ENCODE measurements around the gene CORO1A.
"Not testable (repeated sequence)": the region's sequence is repeated elsewhere in the genome, so short reads cannot be mapped to it uniquely, and the experiment has no call there.

Gene CORO1A

DNA sequence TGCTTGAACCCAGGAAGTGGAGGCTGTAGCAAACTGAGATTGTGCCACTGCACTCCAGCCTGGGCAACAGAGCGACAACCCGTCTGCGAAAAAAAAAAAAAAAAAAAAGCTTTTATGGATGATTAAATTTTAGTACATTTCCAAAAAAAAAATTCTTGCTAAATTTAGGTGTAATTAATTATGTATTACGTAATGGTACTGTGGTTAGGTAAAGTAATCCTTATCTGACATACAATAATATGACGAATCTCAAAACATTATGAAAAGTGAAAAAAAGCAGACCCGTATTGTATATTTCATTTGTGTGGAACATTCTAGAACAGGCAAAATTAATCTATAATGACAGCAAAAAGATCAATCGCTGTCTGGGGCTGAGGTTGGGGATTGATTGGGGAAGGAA lies 10.3 kb upstream of the CORO1A start:
- no peak for DNase-seq

DNA sequence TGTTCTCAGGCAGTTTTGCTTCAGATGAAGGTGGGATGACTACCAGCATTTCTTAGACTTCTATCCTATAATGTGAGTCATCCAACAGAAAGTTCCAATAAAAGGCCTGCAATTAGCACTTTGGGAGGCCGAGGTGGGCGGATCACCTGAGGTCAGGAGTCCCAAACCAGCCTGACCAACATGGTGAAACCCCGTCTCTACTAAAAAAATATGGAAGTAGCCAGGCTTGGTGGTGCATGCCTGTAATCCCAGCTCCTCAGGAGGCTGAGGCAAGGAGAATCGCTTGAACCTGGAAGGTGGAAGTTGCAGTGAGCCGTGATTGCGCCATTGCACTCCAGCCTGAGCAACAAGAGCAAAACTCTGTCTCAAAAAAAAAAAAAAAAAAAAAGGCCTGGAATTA lies 6.5 kb upstream of the CORO1A start:
- DNase-seq = not testable (repeated sequence)

DNA sequence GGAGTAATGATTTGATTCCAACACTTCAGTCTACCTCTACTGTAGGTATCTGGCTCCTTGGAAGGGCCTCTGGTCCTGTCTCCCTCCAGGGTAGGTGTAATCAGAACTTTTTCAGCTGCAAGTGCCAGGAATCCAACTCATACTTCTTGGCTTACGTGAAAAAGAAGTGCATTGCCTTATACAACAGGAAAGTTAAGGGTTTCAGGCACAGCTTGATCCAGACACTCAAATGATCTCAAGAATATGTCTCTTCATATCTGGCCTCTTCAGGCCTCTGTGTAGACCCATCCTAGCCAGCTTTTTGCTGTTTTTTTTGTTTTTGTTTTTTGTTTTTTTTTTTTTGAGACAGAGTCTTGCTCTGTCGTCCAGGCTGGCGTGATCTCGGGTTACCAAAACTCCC lies 4.2 kb upstream of the CORO1A start:
- no peak for DNase-seq

GRCh38 chr16:30179931-30180330 lies 3.5 kb upstream of the CORO1A start:
- DNase-seq = no peak

DNA sequence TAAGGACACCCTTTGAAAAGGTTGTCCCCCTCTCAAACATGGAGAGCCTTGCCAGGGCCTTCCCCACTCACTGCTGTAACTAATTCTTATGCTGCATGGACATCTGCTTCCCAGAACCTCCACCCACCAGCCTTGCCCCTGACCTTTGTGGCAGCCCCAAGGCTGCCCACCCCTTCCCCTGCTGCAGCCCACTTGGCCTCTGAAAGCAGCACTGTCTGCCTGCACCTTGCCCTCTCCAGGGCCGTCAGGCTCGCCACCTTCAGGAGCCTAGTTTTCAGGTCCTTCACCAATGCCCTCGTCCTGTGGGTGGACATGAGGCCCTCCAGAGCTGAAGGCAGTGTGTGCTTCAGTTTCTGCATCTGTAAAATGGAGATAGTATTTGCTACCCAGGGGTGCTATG lies 2.7 kb upstream of the CORO1A start:
- no peak for DNase-seq

- DNase-seq = no peak
Measured at GRCh38 chr16:30184096-30184890, 891 bp downstream of the CORO1A start.

GRCh38 chr16:30184891-30185682 lies 1.7 kb downstream of the CORO1A start:
- DNase-seq = no peak

- no peak for DNase-seq
Measured at GRCh38 chr16:30185683-30186421, 2.5 kb downstream of the CORO1A start.

DNA sequence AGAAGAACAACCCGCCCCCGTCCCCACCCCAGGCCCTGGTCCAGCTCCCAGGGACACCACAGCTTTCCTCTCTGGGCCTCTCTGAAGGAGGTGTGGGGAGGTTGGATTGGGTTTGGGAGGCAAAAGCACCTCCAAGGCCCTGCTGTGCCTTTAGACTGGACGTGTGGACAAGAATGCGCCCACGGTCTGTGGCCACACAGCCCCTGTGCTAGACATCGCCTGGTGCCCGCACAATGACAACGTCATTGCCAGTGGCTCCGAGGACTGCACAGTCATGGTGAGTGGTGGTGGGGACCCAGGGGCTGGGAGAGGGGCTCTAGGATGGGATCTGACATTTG lies 3.0 kb downstream of the CORO1A start:
- no peak for DNase-seq

DNA sequence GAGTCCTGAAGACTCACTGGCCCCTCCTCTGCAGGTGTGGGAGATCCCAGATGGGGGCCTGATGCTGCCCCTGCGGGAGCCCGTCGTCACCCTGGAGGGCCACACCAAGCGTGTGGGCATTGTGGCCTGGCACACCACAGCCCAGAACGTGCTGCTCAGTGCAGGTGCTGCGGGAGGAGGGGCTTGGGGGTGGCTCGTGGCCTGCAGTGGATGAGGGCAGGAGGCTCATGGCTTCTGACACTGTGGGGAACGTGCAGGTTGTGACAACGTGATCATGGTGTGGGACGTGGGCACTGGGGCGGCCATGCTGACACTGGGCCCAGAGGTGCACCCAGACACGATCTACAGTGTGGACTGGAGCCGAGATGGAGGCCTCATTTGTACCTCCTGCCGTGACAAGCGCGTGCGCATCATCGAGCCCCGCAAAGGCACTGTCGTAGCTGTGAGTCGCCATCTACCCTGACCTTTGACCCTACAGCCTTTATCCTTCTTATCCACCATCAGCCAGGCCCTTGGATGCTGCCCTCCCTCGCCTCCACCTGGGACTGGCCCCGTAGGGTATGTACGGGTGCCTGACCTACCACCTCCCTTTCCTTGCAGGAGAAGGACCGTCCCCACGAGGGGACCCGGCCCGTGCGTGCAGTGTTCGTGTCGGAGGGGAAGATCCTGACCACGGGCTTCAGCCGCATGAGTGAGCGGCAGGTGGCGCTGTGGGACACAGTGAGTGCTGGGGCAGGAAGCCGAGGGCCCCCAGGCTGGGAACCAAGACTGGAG lies 3.6 kb downstream of the CORO1A start:
- DNase-seq = no peak

DNA sequence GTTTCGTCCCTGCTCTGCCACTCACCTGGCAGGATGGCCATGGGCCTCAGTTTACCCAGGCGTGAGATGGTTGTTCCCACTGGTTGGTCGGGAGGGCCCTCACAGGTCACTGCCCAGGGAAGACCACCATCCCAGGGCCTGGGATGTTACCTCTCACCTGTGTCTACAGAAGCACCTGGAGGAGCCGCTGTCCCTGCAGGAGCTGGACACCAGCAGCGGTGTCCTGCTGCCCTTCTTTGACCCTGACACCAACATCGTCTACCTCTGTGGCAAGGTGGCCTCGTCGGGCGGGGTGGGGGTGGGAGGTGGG lies 4.1 kb downstream of the CORO1A start:
- no peak for DNase-seq

GRCh38 chr16:30187971-30188561 lies 4.7 kb downstream of the CORO1A start:
- no peak for DNase-seq

GRCh38 chr16:30191158-30191557 lies 7.8 kb downstream of the CORO1A start:
- not testable (repeated sequence) for DNase-seq

- not testable (repeated sequence) for DNase-seq
Measured at GRCh38 chr16:30193098-30193497, 9.7 kb downstream of the CORO1A start.

DNA sequence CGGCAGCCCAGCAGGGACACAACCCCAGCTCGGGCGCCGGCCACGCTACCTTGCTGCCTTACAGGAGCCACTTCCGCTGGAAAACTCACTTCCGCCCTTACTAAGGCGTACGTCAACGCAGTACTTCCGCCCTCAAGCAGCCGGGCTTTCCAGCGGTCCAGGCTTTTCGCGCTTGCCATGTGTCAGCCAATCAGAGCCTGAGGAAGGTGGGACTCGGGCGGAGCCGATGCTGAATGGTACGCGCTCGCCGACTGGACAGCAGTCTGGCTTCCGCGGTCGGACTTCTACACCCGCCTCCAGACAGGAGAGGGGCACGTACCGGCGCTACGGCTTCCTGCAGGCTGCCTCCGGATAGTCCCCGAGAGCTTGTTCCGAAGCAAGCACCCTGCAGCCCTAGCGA lies 10.2 kb downstream of the CORO1A start, which contains the start of the genes BOLA2B and SLX1A:
TSS of gene BOLA2B (minus strand) at position 52 of the 400 bp plus-strand sequence. CDS start 71 bp downstream, outside the sequence.
TSS of gene SLX1A (plus strand) at position 261 of the 400 bp plus-strand sequence. CDS start 210 bp downstream, outside the sequence.
- DNase-seq = not testable (repeated sequence)

GRCh38 chr16:30194172-30194925 lies 10.9 kb downstream of the CORO1A start:
- DNase-seq = not testable (repeated sequence)

GRCh38 chr16:30197001-30197400 lies 13.6 kb downstream of the CORO1A start:
- not testable (repeated sequence) for DNase-seq

GRCh38 chr16:30199049-30199448 lies 15.6 kb downstream of the CORO1A start, which contains the start of gene SULT1A3:
SULT1A3 (plus strand) TSS chr16:30199255; CDS start chr16:30200729, 1,474 bp downstream.
- DNase-seq = not testable (repeated sequence)

- DNase-seq = not testable (repeated sequence)
Measured at GRCh38 chr16:30199608-30200343, 16.4 kb downstream of the CORO1A start.

GRCh38 chr16:30205541-30206236 lies 22.3 kb downstream of the CORO1A start:
- DNase-seq = not testable (repeated sequence)

Data from NCI-H1436 treated with DMSO at 0.1 percent for 48 hours (cell line).